Measurements from ENCODE around the gene TEX26.
A peak's percentile ranks its signal among the peaks of the same experiment; 100 is the strongest.

Gene TEX26

DNA sequence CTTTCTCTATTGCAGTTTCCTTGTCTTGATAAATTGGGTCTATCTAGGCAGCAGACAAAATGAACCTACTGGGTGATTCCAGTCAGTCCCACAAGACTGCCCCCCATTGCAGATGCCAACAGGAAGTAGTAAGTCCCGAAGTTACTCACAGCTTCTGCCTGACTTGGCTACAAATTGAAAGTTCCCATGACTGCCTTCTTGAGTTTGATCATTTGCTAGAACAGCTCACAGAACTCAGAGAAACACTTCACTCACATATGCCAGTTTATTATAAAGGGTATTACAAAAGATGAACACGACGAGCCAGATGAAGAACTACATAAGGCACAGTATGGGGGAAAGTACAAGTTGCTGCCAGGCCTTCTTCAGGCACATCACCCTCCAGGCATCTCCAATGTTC, 50.0 kb downstream of the TEX26 start:
- DNase-seq, result no peak

GRCh38 chr13:30982906-30983305, 50.5 kb downstream of the TEX26 start:
- no peak for DNase-seq

DNA sequence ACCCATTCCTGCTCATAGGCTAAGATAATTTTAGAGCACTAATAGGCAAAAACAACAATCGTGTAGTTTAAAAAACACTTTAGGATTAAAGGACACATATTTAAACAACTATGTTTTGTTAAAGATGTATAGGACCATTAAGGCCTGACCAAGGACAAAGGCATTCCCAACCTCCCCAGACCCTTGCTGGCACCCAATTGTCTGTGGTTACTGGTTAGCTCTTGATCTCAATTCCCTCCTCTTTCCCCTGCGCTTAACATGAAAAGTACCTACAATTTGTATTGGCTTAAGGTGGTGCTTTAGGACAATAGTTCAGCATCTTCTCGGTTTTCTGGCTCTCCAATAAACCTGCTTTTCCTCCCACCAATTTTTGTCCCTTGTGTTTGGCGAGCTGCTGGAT, 51.0 kb downstream of the TEX26 start:
- DNase-seq, result no peak

DNA sequence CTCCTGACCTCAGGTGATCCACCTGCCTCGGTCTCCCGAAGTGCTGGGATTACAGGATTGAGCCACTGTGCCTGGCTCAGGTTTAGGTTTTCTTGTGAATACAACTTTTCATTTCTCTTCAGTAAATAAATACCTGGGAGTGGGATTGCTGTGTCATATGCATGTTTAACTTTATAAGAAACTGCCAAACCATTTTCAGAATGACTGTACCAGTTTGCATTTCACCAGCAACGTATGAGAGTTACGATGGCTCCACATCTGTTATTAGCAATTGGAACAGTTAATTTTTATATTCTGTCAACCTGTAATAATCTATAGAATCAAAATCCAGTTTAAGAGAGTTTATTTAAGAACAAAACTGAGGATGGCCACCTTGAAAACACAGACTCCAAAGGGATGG, 52.2 kb downstream of the TEX26 start:
- no peak for DNase-seq

DNA sequence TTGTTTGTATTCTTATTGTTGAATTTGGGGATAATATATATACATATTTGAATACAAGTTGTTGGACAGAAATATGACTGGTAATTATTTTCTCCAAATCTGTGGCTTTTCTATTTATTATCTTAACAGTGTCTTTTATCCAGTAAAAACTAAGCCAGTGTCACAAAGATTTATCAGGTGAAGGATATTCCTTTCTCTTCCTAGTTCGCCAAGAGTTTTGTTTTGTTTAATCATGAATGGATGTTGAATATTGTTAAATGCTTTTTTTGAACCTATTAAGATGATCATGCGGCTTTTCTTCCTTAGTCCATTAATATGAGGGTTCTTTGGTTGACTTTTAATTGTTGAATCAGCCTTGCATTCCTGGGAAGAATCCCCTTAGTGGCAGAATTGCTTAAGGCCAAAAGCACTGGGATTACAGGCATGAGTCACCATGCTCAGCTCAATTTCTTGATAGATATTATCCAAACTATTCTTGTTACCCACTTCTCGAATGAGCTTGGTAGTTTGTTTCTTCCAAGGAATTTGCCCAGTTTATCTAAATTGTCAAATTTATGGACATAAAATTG, 53.3 kb downstream of the TEX26 start:
- peak; percentile 74 for DNase-seq

- DNase-seq, result no peak
These were observed 58.7 kb downstream of the TEX26 start for GRCh38 chr13:30991184-30991583.

DNA sequence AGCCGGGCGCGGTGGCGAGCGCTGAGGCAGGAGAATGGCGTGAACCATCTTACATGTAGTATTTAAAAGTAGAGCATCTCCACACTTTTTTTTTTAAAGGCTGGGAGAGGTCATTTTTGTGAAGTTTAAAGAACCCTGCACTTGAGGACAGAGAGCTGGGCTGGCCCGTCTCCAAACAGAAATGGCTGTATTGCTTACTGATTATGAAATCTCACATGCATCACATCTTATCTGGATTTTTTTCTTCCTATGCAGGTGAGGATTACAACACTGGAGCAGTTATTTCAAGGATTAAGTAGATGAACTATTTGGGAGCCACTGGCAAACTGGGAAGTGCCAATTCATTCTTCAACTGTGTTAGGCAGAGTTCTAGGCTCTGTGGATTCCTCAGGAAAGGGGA, 59.5 kb downstream of the TEX26 start:
- no peak for DNase-seq

- no peak for DNase-seq
These were observed 62.9 kb downstream of the TEX26 start for GRCh38 chr13:30995331-30995730.

DNA sequence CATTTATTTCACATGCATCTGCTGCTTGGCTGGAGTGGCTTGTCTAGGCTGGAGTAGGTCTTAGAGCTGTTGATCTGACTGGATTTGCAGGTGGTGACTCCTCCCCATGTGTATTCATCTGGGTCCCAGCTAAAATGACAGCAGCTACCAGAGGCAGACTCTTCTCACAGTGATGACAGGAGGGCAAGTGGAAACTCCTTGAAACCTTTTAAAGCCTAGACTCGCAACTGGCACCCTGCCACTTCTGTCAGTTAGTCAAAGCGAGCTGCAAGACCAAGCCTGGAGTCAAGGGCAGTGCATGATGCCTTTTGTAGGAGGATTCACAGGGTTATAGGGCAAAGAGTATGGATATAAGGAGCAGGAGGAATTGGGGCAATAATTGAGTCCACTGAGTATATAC, 65.2 kb downstream of the TEX26 start:
- no peak for DNase-seq

- peak; percentile 55 for DNase-seq
These were observed 66.0 kb downstream of the TEX26 start for GRCh38 chr13:30998136-30999088.

DNA sequence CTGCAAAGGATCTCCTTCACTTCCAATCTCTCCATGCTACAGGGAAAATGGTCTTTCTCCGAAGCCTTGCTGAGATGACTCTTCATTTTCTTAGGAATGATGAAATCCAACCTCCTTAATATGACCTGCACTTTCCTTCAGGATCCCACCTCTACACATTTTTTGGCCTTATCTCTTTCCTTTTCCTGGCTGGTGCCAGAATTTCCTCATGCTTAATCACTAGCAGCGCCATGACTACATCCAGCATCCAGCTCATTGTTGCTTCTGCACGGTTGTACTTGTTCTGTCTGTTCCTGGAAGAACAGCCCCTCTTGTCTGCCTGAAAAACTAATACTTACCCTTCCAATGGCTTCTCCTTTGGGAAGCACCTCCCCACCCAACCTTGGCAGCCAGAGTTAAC, 68.4 kb downstream of the TEX26 start:
- DNase-seq, result no peak

GRCh38 chr13:31001647-31002046, 69.2 kb downstream of the TEX26 start:
- no peak for DNase-seq

GRCh38 chr13:31005066-31005465, 72.6 kb downstream of the TEX26 start:
- DNase-seq, result no peak

- DNase-seq, result no peak
These were observed 75.0 kb downstream of the TEX26 start for GRCh38 chr13:31007417-31007816.

DNA sequence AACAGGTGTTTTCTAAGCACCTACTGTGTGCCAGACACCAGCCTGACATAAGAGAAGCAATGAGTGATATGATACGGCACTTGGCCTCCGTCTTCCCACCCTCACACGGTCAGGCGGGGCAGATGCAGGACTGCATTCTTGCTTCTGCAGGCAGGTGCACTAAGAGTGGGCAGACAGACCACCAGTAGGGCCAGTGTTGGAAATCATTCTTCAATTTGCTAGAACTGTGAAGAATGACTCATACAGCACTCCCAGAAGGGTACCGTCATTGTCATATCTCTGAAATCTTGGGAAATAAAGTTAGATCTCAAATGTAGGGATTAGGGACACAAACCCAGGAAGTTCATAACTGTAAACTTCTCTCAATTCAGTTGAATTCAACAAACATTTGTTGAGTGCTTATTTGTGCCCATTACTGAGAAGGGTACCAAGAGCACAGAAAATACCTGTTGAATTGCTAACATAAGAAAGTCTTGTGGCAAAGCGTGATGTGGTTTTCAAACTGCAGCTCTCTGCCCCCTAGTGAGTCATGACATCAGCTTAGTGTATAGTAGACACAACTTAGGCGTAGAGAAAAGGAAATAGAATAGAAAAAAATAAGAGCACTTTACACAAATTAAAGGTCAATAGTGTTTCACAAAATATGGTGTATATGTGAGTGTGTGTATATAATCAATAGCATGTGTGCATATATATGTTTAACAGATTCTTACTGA, 76.1 kb downstream of the TEX26 start:
- DNase-seq, result peak; percentile 50

DNA sequence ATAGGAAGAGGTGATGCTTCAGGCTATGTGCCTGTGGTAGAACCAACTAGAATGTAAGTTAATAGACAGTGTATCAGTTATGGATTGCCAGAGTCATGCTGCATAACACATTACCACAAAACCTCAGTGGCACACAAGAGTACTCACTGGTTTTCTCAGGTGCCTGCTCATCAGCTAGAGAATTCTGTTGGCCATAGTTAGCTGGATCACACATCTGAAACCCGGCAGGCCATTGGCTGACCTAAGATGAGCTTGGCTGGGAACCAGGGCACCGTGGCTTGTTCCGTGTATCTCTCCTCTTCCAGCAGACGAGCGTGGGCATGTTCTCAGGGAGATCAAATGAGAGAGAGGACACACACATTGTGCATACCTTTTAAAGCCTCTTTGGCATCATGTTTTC, 76.7 kb downstream of the TEX26 start:
- no peak for DNase-seq

GRCh38 chr13:31010296-31010695, 77.8 kb downstream of the TEX26 start:
- no peak for DNase-seq

DNA sequence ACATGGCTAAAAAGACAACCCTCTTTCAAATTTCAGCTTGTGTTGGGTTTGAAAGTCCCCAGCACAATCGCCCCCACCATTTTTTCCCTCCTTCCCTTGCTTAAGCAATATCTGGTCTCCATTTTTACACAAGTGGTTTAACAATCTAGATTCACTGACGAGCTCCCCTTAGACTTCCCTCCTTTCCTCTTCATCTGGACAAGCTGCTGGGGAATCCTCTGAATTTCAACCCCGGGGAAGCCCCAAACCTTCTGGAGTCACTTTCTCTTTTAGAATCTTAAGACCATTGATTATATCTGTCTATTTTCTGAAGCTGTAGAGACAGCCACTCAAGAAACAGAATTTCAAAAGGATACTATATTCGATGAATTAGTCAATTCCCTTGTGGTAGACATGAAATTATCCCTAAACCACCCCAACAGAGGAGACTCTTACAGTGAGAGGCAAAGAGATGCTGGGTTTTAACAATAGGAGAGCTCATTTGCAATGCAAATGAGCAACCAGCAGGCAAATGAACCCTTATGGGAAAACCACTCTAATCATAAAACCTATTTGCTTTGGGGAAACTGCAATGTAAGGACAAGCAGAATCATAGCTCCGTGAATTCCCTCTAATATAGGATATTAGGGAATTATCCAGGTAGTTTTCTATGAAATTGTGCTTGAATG, 78.9 kb downstream of the TEX26 start:
- DNase-seq, result no peak

- no peak for DNase-seq
These were observed 79.6 kb downstream of the TEX26 start for GRCh38 chr13:31011901-31012654.

DNA sequence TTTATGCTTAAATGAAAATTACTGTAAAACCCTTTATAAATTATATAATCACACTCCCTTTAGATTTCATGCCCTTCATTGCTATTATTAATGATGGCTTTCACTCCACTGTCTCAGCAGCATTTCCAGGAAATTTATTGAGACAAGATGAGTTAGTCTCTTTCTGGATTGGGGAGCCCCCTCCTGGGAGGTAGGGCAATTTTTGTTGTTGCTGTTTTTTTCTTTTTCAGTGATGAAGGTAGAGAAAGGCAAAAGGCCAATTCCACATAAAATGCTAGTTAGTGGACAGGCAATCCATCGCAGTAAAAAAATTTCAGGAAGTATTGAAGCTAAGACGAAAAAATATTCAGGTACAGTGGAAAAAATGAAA, 80.2 kb downstream of the TEX26 start:
- peak; percentile 45 for DNase-seq

- no peak for DNase-seq
These were observed 82.0 kb downstream of the TEX26 start for GRCh38 chr13:31014456-31014855.

GRCh38 chr13:31015199-31015598, 82.7 kb downstream of the TEX26 start:
- no peak for DNase-seq

All from fibroblast of skin of right biceps (primary cell).